Astrocyte of the cerebellum (primary cell): ENCODE data around the gene MACC1.

Experiments
- DNase-seq: peaks from one replicate; pipeline ENCODE4 v3.0.0-alpha.2; 2011; ENCODE audit warnings: low read depth
- H3K4me3 ChIP-seq: 2 replicates; pipeline ENCODE4 v1.5.1; 2011; ENCODE audit warnings: mild to moderate bottlenecking, low read depth, low read length, moderate library complexity
- CTCF ChIP-seq: IDR thresholded peaks from 2 replicates; pipeline ENCODE4 v1.5.1; 2012; ENCODE audit warnings: low read length, low read depth, moderate library complexity, mild to moderate bottlenecking; ENCODE audit errors: missing control alignments
- in situ Hi-C: cut with HindIII; loops from 2 replicates; pipeline ENCODE4 v1.10.0; 2017; ENCODE audit warnings: low sequenced_read_pairs

MACC1 gene

DNA sequence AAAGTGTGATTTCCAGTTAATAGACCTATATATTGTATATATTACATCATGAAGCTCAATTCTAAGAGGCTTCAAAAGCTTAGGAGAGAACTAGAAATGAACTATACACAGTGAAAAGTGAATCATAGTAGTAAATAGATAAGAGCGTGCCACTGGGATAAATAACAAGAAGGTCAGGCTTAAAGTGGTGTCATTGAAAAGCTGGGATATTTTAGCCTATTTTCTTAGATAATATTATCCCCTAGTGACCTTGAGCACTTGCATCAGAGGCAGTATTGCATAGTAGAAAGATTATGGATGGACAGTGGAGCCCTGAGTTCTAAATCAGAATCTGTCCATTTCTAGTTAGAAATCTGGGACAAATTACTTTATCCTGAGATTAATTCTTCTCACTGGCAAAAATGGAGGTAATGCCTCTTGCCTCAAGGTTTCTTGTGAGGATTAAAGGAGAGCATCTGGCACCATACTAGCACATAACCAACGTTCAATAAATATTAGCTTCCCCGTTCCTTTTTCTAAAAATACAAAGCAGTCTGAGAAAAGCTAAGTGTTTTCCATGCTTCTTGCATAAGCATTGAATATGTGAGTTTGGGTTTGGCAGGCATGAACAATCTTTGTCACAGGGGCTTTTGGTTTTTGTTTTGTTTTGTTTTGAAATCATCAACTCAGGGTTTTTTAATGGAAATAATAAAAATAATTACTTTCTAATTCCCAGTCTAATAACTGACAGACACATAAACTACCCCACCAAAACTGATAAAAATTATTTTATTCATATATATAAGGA lies 27.3 kb upstream of the MACC1 start:
- in situ Hi-C loops, result no loop called here
- no peak overlapping the region for H3K4me3 ChIP-seq
- TF ChIP-seq CTCF, result no peak
- no peak for DNase-seq

DNA sequence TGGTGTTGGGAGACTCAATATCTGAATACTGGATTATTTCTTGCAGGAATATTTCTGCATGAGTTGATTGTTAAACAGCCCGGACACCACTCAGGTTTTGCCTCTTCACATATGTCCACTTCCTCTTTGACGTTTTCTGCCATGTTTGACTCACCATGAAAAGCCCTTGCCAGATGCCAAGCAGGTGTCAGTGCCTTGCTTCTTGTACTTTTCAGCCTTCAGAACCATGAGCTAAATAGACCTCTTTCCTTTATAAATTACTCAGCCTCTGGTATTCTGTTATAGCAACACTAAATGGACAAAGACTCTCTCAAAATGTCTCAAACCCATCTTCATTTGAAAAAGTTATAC lies 24.7 kb upstream of the MACC1 start:
- no peak for TF ChIP-seq CTCF
- in situ Hi-C loops, result no loop called here
- H3K4me3 ChIP-seq, result no peak overlapping the region
- DNase-seq, result no peak

- H3K4me3 ChIP-seq, result no peak overlapping the region
- no peak for TF ChIP-seq CTCF
- in situ Hi-C loops, result no loop called here
- peak; percentile 97 for DNase-seq
These were observed 24.2 kb upstream of the MACC1 start for GRCh38 chr7:20241194-20241910.

GRCh38 chr7:20240080-20240926 lies 23.1 kb upstream of the MACC1 start:
- TF ChIP-seq CTCF, result no peak
- no peak overlapping the region for H3K4me3 ChIP-seq
- DNase-seq, result no peak
- in situ Hi-C loops, result no loop called here

GRCh38 chr7:20238754-20239324 lies 21.7 kb upstream of the MACC1 start:
- in situ Hi-C loops, result no loop called here
- no peak for DNase-seq
- H3K4me3 ChIP-seq, result no peak overlapping the region
- TF ChIP-seq CTCF, result no peak

- H3K4me3 ChIP-seq, result no peak overlapping the region
- in situ Hi-C loops, result no loop called here
- TF ChIP-seq CTCF, result no peak
- no peak for DNase-seq
These were observed 21.1 kb upstream of the MACC1 start for GRCh38 chr7:20238194-20238753.
